SK-N-SH (cell line): ENCODE data around the gene NDP. TPM values are rescaled to one million over a fixed set of nuclear protein-coding genes. Genes with fewer than 3 reads are reported as not detected.

Source experiments
- CTCF ChIA-PET: fragments of 300-600, 350-600 bp; formaldehyde crosslinking; extraction: SDS; loops from one replicate; lab custom pipeline; 2021; lab: Yijun Ruan, JAX
- POLR2A ChIA-PET: fragments of 350-600 bp; sonication (Branson Sonifier 250); formaldehyde crosslinking; extraction: SDS; loops from one replicate; lab custom pipeline; 2020; ENCODE audit warnings: antibody characterized with exemption, inconsistent platforms; lab: Yijun Ruan, JAX
- DNase-seq: peaks from one replicate; pipeline ENCODE4 v3.0.0; 2012
- H2AFZ ChIP-seq: fragments of 200-600 bp; sonication (generic); 2 replicates; pipeline ENCODE4 v1.8.1; 2016; ENCODE audit warnings: antibody characterized with exemption, mild to moderate bottlenecking, low read depth
- H3F3A ChIP-seq: fragments of 200-600 bp; sonication (generic); replicated peaks from 2 replicates; pipeline ENCODE3; 2016; ENCODE audit warnings: antibody characterized with exemption, mild to moderate bottlenecking; ENCODE audit not compliant: insufficient read depth
- H3K27ac ChIP-seq, 2 experiments: fragments of 200-500 bp in 1 of 2; fragments of 200-600 bp in 1 of 2; sonication (Bioruptor generic) in 1 of 2; sonication (generic), shearing (Covaris generic) in 1 of 2; 2 replicates each; pipeline versions ENCODE4 v1.5.1 to v1.6.1; 2014 to 2016; ENCODE audit warnings: low read depth in 2 of 2, inconsistent platforms in 1 of 2, low read length in 1 of 2, mild to moderate bottlenecking in 1 of 2, mixed read lengths in 1 of 2
- H3K27me3 ChIP-seq: fragments of 200-600 bp; sonication (generic), shearing (Covaris generic); 2 replicates; pipeline ENCODE4 v1.6.1; 2016; ENCODE audit warnings: mixed run types; ENCODE audit not compliant: insufficient read depth
- H3K36me3 ChIP-seq, 2 experiments: fragments of 200-500 bp in 1 of 2; fragments of 200-600 bp in 1 of 2; sonication (Bioruptor generic) in 1 of 2; sonication (generic) in 1 of 2; replicated peaks in 1 of 2; 2 replicates each; pipeline versions ENCODE3 to v1.5.1; 2014 to 2016; ENCODE audit warnings: low read length in 1 of 2, mild to moderate bottlenecking in 1 of 2; ENCODE audit not compliant: insufficient read depth in 2 of 2, control insufficient read depth in 1 of 2
- H3K4me1 ChIP-seq, 2 experiments: fragments of 200-500 bp in 1 of 2; fragments of 200-600 bp in 1 of 2; sonication (Bioruptor generic) in 1 of 2; sonication (generic), shearing (Covaris generic) in 1 of 2; 2 replicates each; pipeline versions ENCODE4 v1.5.1 to v1.6.1; 2014 to 2016; ENCODE audit warnings: low read depth in 1 of 2, low read length in 1 of 2, mixed run types in 1 of 2; ENCODE audit not compliant: insufficient read depth in 2 of 2, control insufficient read depth in 1 of 2
- H3K4me2 ChIP-seq: fragments of 200-600 bp; sonication (generic), shearing (Covaris generic); 2 replicates; pipeline ENCODE4 v1.6.1; 2017; ENCODE audit warnings: mixed run types
- H3K4me3 ChIP-seq, 2 experiments: fragments of 200-500 bp in 1 of 2; fragments of 200-600 bp in 1 of 2; sonication (Bioruptor generic) in 1 of 2; sonication (generic), shearing (Covaris generic) in 1 of 2; 2 replicates each; pipeline versions ENCODE4 v1.5.1 to v1.8.1; 2014 to 2016; ENCODE audit warnings: low read depth in 2 of 2, inconsistent platforms in 1 of 2, low read length in 1 of 2, mild to moderate bottlenecking in 1 of 2, mixed read lengths in 1 of 2, moderate library complexity in 1 of 2
- H3K79me2 ChIP-seq: fragments of 200-600 bp; sonication (generic); 2 replicates; pipeline ENCODE4 v1.8.1; 2017; ENCODE audit warnings: mild to moderate bottlenecking; ENCODE audit not compliant: insufficient read depth
- H3K9ac ChIP-seq: fragments of 200-600 bp; sonication (generic); 2 replicates; pipeline ENCODE4 v1.6.1; 2017; ENCODE audit warnings: mixed run types
- H3K9me2 ChIP-seq: fragments of 200-600 bp; sonication (generic); 2 replicates; pipeline ENCODE4 v1.6.1; 2017; ENCODE audit warnings: mixed run types
- H3K9me3 ChIP-seq: fragments of 200-600 bp; sonication (generic); 2 replicates; pipeline ENCODE4 v1.6.1; 2017; ENCODE audit warnings: mixed run types, mild to moderate bottlenecking, moderate library complexity
- H4K20me1 ChIP-seq: fragments of 200-600 bp; sonication (generic); 2 replicates; pipeline ENCODE4 v1.6.1; 2017; ENCODE audit warnings: mild to moderate bottlenecking, mixed run types; ENCODE audit not compliant: insufficient read depth
- ELF1 ChIP-seq: IDR thresholded peaks from 2 replicates; pipeline ENCODE4 v1.4.0; 2012
- FOSL2 ChIP-seq: IDR thresholded peaks from 2 replicates; pipeline ENCODE4 v1.4.0; 2012; ENCODE audit warnings: low read depth, mild to moderate bottlenecking, moderate library complexity, borderline replicate concordance
- FOXM1 ChIP-seq: IDR thresholded peaks from 2 replicates; pipeline ENCODE4 v1.4.0; 2012; ENCODE audit warnings: low read depth, mild to moderate bottlenecking
- MEF2A ChIP-seq: IDR thresholded peaks from 2 replicates; pipeline ENCODE4 v1.4.0; 2012; ENCODE audit warnings: low read depth, borderline replicate concordance
- MXI1 ChIP-seq: IDR thresholded peaks from 2 replicates; pipeline ENCODE4 v1.6.1; 2012; ENCODE audit warnings: mild to moderate bottlenecking, low read depth, low read length, improper control_type of control experiment
- RAD21 ChIP-seq: IDR thresholded peaks from 2 replicates; pipeline ENCODE4 v1.6.1; 2012; ENCODE audit warnings: mild to moderate bottlenecking, low read length
- RCOR1 ChIP-seq: fragments of 150-350 bp; IDR thresholded peaks from 2 replicates; pipeline ENCODE4 v1.6.1; 2017; ENCODE audit warnings: antibody characterized with exemption, low read length
- RFX5 ChIP-seq: IDR thresholded peaks from 2 replicates; pipeline ENCODE4 v1.6.1; 2012; ENCODE audit warnings: mild to moderate bottlenecking, improper control_type of control experiment, low read length
- SIN3A ChIP-seq: IDR thresholded peaks from 2 replicates; pipeline ENCODE4 v1.6.1; 2012; ENCODE audit warnings: low read depth, mild to moderate bottlenecking, low read length, moderate library complexity, borderline replicate concordance
- TCF12 ChIP-seq: IDR thresholded peaks from 2 replicates; pipeline ENCODE4 v1.4.0; 2012
- WGBS: methylation state at CpG from one replicate; pipeline ENCODE4 v1.1.6; 2017; ENCODE audit warnings: low lambda C conversion rate; 5-methylcytosine and 5-hydroxymethylcytosine counted together
- polyA plus RNA-seq, 3 experiments: library from polyadenylated mRNA; depleted of rRNA; stranded (reverse); fragments of >200 nt; gene quantifications; 2 replicates each; pipeline ENCODE4 v1.2.3, GENCODE V29; 2012
- TF ChIP-seq, protein P1 (sequence below): fragments of 200-600 bp; sonication (generic); IDR thresholded peaks from 2 replicates; pipeline ENCODE4 v1.6.1; 2017; ENCODE audit warnings: antibody characterized with exemption, mild to moderate bottlenecking, moderate library complexity
- TF ChIP-seq, protein P2 (sequence below): IDR thresholded peaks from 2 replicates; pipeline ENCODE4 v1.6.1; 2012; ENCODE audit warnings: mild to moderate bottlenecking, low read depth, low read length, moderate library complexity
- TF ChIP-seq, protein P3 (sequence below): IDR thresholded peaks from 2 replicates; pipeline ENCODE4 v1.4.0; 2012; ENCODE audit warnings: low read depth, borderline replicate concordance

Gene NDP
- polyA plus RNA-seq, 1 of the 3 experiments (the other 2 are of a cell fraction), result 0.16 TPM

DNA sequence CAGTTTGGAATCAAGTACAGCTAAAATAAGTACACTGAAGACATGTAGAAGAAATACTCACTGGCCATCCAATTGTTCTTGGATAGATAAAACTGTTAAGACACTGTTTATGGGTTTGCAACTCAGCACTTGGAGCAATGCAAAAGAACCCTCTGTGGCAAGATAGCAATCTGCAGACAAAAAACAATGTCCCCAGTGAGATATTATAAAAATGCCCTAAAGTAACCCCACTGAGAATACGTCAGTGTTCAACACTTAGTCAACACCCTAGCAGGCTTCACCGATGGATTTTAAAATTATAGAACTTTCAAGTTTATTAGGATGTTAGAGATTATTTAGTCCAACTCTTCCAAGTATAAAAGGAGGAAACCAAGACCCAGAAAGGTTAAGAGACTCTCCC lies 47.5 kb upstream of the NDP start:
- Histone ChIP-seq H2AFZ (no peak overlapping the region), H3K4me3 (no peak overlapping the region), H3F3A (peaks cover 4% of the 10 kb centered on the region), H3K9ac (no peak overlapping the region), H4K20me1 (no peaks in the 10 kb centered on the region), H3K79me2 (no peaks in the 10 kb centered on the region), H3K4me1 (no peaks in the 10 kb centered on the region; a peak in 1 of 4 replicates), H3K4me2 (no peak overlapping the region), H3K27me3 (peaks cover 4% of the 10 kb centered on the region; the same call in 1 of the 2 replicates), H3K9me2 (no peaks in the 10 kb centered on the region), H3K36me3 (no peaks in the 10 kb centered on the region), H3K9me3 (no peaks in the 10 kb centered on the region), H3K27ac (no peak overlapping the region)
- WGBS, result 78% methylated on average over 2 of the region's 2 CpGs
- no peak for TF ChIP-seq FOXM1
- no peak for TF ChIP-seq SIN3A
- no peak for TF ChIP-seq RFX5
- no peak for TF ChIP-seq TCF12
- no peak for TF ChIP-seq MEF2A
- no peak for TF ChIP-seq ELF1
- no peak for TF ChIP-seq RAD21
- TF ChIP-seq, protein P1, sequence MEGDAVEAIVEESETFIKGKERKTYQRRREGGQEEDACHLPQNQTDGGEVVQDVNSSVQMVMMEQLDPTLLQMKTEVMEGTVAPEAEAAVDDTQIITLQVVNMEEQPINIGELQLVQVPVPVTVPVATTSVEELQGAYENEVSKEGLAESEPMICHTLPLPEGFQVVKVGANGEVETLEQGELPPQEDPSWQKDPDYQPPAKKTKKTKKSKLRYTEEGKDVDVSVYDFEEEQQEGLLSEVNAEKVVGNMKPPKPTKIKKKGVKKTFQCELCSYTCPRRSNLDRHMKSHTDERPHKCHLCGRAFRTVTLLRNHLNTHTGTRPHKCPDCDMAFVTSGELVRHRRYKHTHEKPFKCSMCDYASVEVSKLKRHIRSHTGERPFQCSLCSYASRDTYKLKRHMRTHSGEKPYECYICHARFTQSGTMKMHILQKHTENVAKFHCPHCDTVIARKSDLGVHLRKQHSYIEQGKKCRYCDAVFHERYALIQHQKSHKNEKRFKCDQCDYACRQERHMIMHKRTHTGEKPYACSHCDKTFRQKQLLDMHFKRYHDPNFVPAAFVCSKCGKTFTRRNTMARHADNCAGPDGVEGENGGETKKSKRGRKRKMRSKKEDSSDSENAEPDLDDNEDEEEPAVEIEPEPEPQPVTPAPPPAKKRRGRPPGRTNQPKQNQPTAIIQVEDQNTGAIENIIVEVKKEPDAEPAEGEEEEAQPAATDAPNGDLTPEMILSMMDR, result no peak
- TF ChIP-seq, protein P2, sequence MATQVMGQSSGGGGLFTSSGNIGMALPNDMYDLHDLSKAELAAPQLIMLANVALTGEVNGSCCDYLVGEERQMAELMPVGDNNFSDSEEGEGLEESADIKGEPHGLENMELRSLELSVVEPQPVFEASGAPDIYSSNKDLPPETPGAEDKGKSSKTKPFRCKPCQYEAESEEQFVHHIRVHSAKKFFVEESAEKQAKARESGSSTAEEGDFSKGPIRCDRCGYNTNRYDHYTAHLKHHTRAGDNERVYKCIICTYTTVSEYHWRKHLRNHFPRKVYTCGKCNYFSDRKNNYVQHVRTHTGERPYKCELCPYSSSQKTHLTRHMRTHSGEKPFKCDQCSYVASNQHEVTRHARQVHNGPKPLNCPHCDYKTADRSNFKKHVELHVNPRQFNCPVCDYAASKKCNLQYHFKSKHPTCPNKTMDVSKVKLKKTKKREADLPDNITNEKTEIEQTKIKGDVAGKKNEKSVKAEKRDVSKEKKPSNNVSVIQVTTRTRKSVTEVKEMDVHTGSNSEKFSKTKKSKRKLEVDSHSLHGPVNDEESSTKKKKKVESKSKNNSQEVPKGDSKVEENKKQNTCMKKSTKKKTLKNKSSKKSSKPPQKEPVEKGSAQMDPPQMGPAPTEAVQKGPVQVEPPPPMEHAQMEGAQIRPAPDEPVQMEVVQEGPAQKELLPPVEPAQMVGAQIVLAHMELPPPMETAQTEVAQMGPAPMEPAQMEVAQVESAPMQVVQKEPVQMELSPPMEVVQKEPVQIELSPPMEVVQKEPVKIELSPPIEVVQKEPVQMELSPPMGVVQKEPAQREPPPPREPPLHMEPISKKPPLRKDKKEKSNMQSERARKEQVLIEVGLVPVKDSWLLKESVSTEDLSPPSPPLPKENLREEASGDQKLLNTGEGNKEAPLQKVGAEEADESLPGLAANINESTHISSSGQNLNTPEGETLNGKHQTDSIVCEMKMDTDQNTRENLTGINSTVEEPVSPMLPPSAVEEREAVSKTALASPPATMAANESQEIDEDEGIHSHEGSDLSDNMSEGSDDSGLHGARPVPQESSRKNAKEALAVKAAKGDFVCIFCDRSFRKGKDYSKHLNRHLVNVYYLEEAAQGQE, result no peak
- TF ChIP-seq MXI1, result no peak
- TF ChIP-seq RCOR1, result no peak
- TF ChIP-seq FOSL2, result no peak
- TF ChIP-seq, protein P3, sequence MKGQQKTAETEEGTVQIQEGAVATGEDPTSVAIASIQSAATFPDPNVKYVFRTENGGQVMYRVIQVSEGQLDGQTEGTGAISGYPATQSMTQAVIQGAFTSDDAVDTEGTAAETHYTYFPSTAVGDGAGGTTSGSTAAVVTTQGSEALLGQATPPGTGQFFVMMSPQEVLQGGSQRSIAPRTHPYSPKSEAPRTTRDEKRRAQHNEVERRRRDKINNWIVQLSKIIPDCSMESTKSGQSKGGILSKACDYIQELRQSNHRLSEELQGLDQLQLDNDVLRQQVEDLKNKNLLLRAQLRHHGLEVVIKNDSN, result no peak
- CTCF ChIA-PET, result no interaction called here
- POLR2A ChIA-PET, result no interaction called here
- DNase-seq, result no peak
